Measurements from ENCODE around the gene AP1AR.

Gene AP1AR

GRCh38 chr4:112222219-112222955 lies 9.2 kb upstream of the AP1AR start:
- DNase-seq = no peak

DNA sequence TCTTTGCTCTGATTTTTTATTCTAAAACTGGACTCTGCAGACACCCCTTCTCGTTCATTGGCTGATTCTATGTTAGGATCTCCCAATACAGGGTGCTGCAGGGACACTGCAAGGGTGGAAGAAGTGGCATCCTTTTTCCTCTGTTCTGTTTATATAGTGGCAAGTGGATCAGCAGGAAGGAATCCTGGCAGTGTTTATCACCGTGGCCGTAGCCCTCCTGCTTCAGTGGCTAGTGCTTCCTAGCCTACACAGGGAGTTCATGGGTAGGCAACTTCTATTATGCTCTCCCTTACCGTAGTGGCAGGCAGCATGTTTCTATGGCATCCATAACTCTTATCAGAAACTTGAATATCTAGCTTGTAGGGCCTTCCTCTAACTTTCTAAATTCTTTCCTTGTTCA lies 6.4 kb upstream of the AP1AR start:
- no peak for DNase-seq

- DNase-seq = peak; percentile 83 to 99 (median 96)
Observed at GRCh38 chr4:112230879-112231778, 458 bp upstream of the AP1AR start.

GRCh38 chr4:112234952-112235609 lies 3.5 kb downstream of the AP1AR start:
- DNase-seq = peak in 32 of 51 donors; percentile 1 to 73 (median 27)

- DNase-seq = no peak
Observed at GRCh38 chr4:112236040-112236439, 4.5 kb downstream of the AP1AR start.

- DNase-seq = no peak
Observed at GRCh38 chr4:112238833-112239232, 7.2 kb downstream of the AP1AR start.

GRCh38 chr4:112245383-112245782 lies 13.8 kb downstream of the AP1AR start:
- DNase-seq = no peak

DNA sequence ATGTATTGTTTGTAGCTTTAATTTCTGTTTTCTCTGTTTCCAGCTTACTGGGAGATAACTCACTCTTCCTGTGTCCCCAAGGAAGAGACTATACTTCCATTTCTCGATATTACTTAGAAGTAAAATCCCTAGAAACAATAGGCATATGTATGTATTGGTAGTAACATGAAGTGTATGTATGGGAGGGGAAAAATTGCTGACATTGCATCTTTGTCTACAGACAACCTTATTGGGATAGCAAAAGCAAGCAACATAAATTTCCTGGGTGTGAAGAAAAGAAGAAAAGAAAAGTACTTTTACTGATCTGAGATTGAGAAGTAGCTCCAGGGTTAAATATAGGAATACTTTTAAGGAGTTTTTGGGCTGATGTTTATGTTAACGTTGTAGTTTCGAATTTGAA lies 15.4 kb downstream of the AP1AR start:
- no peak for DNase-seq

GRCh38 chr4:112251019-112251643 lies 19.5 kb downstream of the AP1AR start:
- DNase-seq = no peak

GRCh38 chr4:112252234-112252633 lies 20.6 kb downstream of the AP1AR start:
- no peak for DNase-seq

DNA sequence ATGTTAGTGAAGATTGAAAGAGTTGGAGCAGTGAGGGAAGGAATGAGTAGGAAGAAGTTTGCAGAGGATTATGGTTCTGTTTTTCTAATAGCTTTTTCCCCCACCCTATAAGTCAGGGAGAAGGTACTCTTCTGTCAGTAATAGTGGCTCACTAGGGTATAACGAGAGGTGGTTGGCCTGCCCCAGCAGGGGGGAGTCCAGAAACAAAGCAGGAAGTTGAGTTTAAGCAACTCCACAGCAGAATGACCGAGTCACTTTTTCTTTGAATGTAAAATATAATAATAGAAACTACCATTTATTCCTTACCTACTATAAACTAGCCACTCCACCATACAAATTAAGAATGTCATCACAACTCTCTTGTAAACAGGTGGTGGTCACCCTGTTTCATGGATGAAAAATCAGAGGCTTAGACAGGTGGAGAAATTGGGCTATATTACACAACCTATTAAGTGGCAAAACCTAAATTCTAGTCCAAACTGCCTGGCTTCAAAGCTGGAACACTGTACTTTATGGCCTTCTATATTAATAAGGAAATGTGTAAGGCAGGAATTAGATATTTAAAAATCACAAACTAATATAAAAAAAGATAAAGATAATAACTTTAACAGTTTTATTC lies 21.9 kb downstream of the AP1AR start:
- no peak for DNase-seq

DNA sequence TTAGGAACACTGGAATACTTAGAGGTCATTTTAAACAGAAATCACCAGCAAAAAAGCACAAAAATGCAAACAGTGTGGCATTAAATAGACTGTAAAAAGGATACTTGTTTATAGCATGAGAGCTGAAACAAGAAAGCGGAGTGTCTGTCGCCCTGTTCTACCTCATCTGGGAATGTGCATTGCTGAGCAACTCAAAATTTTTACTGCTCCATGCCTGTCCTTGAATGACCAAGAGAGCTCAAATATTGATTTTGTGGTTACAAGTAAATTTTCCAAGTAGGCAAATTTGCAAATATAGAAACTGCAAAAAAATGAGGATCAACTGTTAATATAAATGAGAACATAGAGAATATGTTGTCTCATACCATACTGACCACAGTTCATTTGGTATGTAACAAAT lies 25.5 kb downstream of the AP1AR start:
- DNase-seq = no peak

DNA sequence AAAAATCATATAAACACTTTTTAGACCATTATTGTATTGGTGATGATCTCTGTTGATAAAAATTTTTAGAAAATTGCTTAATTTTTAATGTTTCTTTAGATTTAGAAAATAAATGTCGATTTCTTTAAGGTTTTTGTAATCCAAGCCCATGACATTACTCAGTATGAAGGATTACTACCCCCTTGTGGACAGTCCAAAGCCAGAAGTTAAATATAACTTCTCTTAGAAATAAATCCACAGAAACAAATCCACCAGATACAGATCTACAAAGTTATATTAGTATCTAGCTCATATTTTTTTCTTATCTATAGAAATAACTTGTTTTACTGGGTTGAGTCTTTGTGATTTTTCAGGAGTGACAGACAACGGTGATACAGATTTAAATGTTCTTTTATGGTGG lies 35.2 kb downstream of the AP1AR start:
- no peak for DNase-seq

- no peak for DNase-seq
Observed at GRCh38 chr4:112270051-112270450, 38.5 kb downstream of the AP1AR start.

DNA sequence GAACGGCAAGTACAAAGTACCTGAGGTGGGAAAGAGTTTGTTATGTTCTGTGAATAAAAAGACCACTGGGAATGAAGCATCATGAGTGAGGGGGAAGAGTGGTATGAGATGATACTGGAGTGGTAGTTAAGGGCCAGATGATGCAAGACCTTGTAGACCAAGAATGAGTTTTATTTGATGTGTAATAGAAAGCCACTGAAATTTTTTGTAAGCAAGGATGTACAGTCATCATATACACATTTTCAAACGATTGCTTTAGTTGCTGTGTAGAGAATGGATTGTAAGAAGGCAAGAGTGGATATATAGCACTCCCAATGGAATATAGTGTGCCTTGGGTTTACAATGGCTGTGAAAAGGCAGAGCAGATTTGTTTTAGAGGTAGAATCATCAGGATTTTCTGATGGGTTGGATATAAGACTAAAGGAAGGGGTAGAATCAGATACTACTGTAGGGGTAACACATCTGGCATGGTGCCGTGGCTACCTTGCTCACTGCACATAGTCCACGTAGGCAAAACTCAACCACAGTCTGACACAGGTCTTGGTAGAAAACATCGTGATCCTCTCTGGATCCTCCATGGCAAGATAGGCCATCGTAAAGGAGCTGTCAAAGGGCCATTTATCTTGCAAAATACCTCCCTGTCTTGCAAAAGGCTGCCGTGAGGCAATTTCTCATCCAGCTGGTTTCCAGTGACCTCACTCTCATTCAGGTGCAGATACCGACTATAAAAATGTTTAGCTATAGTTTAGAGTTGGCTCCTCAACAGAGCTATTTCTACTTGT lies 39.2 kb downstream of the AP1AR start:
- no peak for DNase-seq

- DNase-seq = no peak
Observed at GRCh38 chr4:112272292-112272691, 40.7 kb downstream of the AP1AR start.

GRCh38 chr4:112274959-112275358 lies 43.4 kb downstream of the AP1AR start:
- no peak for DNase-seq

DNA sequence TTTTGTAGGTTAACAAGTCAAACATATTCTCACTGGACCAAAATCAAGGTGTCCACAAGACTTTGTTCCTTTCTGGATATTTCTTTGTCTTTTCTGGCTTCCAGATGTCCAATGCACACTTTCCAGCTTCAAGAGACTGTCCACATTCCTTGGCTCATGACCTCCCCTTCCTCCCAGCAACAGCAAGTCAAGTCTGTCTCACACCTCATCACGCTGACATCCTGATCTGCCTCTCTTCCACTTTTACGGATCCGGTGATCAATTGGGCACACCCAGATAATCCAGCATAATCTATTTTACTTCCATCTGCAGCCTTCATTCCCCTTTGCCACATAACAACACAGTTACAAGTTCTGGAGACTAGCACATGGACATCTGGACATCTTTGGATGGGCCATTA lies 44.5 kb downstream of the AP1AR start:
- DNase-seq = no peak

DNA sequence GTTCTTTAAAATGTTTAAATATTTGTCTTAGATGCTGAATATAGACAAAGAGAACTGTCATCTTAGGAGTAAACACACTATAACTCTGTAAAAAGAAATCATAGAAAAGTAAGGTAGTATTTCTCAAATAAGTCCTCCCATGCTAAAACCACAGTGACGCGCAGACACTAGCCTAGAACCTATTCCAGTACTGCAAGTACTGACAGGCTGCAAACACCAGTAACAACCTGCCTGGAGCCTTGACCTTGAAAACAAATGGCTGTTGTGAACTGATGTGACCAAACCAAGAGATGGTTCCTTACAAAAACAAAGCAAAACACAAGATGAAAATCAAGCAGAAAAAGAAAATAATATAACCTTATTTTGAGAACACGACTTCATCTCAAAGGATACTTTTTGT lies 45.6 kb downstream of the AP1AR start:
- DNase-seq = no peak

GRCh38 chr4:112277705-112278448 lies 46.3 kb downstream of the AP1AR start:
- DNase-seq = no peak

Data from hypothalamus (tissue), 51 donors.